Activated CD8-positive, alpha-beta T cell treated with anti-CD3 and anti-CD28 coated beads for 36 hours (primary cell): ENCODE data around the gene LVRN. TPM values are rescaled to one million over a fixed set of nuclear protein-coding genes. Genes with fewer than 3 reads are reported as not detected.

Source experiments
- ATAC-seq: fragments of 200-7000 bp; cut with Tn5 transposase; one replicate; pipeline ENCODE4 v1.10.0; 2021; ENCODE audit warnings: mild to moderate bottlenecking, moderate library complexity
- CTCF ChIA-PET: fragments of 350-600 bp; sonication (Branson Sonifier 250); formaldehyde crosslinking; loops from one replicate; lab custom pipeline; 2021; ENCODE audit warnings: antibody characterized with exemption; lab: Charles Lee
- POLR2A ChIA-PET: fragments of 350-600 bp; sonication (Branson Sonifier 250); formaldehyde crosslinking; loops from one replicate; lab custom pipeline; 2021; ENCODE audit warnings: antibody characterized with exemption; lab: Charles Lee
- DNase-seq: peaks from one replicate; pipeline ENCODE4 v3.0.0-alpha.2; 2020
- H3K27ac Mint-ChIP-seq: one replicate; pipeline ENCODE4 v1.8.0; 2021; ENCODE audit warnings: mild to moderate bottlenecking, mixed read lengths
- H3K27me3 Mint-ChIP-seq: one replicate; pipeline ENCODE4 v1.8.0; 2021; ENCODE audit warnings: mixed read lengths
- H3K36me3 Mint-ChIP-seq: one replicate; pipeline ENCODE4 v1.8.0; 2021; ENCODE audit warnings: low read depth, mixed read lengths
- H3K4me1 Mint-ChIP-seq: one replicate; pipeline ENCODE4 v1.8.0; 2021; ENCODE audit warnings: low read depth, mixed read lengths
- H3K4me3 Mint-ChIP-seq: one replicate; pipeline ENCODE4 v1.8.0; 2021; ENCODE audit warnings: mild to moderate bottlenecking, moderate library complexity, mixed read lengths
- H3K9me3 Mint-ChIP-seq: one replicate; pipeline ENCODE4 v1.8.0; 2021; ENCODE audit warnings: mixed read lengths
- intact Hi-C: fragments of 100-400 bp; cut with micrococcal nuclease; formaldehyde crosslinking; loops from one replicate; pipeline ENCODE4 v1.10.0; 2022
- total RNA-seq, 2 experiments: library from RNA; stranded (reverse); gene quantifications; one replicate each; pipeline ENCODE4 v1.2.3, GENCODE V29; 2021
- TF ChIP-seq, protein P1 (sequence below): fragments of 200-600 bp; IDR thresholded peaks from one replicate; pipeline ENCODE4 v1.8.0; 2022; ENCODE audit warnings: antibody characterized with exemption, mild to moderate bottlenecking

Gene LVRN
- total RNA-seq, 2 experiments from 2014 or later, result 0.27 to 0.29 TPM

DNA sequence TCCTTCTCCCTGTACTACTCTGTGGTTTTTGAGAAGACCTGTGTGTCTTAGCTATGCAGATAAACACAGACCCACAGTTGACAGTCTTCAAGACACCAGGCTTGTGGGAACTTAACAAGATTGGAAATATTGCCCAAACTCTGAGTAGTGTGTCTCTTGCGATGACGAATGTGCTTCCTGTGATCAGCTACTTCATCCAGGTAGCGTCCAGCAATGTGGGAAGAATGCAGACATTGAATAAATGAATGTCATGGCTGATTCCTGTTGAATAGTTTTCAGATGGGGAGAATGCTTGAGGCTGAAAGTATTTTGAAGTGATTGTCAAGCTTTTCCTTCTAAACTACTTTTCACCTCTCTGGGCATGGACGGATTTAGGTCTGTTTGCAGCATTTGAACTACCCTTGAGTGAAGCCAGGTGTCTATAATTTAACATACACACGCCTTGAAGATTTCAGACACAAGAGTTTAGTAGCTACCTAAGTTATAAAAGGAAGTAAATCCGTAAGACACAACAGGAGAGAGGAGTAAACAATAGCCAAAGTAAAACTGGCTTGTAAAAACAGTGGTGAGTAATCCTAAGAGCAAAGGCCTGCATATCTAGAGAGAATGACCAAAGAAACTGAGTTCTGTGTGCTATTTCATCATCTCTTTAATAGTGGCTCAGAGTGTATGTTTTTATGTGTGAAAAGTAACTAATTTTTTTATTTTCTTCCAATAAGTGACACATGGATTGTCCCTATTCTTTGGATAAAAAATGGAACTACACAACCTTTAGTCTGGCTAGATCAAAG is 40.0 kb downstream of the LVRN start:
- Mint-ChIP-seq H3K4me1 (no peaks in the 10 kb centered on the region), H3K36me3 (no peaks in the 10 kb centered on the region), H3K4me3 (no peak overlapping the region), H3K27me3 (peaks cover 3% of the 10 kb centered on the region), H3K9me3 (no peaks in the 10 kb centered on the region), H3K27ac (no peak overlapping the region)
- DNase-seq, result no peak
- CTCF ChIA-PET, result interaction anchor here (1.0 to 1.5 kb wide), 3 partner anchors 10 to 41 kb away, joined by 3 to 5 read pairs (median 3); no protein-coding TSS in a partner anchor
- POLR2A ChIA-PET, result no interaction called here
- ATAC-seq, result no peak
- intact Hi-C loops, result no loop called here
- TF ChIP-seq, protein P1, sequence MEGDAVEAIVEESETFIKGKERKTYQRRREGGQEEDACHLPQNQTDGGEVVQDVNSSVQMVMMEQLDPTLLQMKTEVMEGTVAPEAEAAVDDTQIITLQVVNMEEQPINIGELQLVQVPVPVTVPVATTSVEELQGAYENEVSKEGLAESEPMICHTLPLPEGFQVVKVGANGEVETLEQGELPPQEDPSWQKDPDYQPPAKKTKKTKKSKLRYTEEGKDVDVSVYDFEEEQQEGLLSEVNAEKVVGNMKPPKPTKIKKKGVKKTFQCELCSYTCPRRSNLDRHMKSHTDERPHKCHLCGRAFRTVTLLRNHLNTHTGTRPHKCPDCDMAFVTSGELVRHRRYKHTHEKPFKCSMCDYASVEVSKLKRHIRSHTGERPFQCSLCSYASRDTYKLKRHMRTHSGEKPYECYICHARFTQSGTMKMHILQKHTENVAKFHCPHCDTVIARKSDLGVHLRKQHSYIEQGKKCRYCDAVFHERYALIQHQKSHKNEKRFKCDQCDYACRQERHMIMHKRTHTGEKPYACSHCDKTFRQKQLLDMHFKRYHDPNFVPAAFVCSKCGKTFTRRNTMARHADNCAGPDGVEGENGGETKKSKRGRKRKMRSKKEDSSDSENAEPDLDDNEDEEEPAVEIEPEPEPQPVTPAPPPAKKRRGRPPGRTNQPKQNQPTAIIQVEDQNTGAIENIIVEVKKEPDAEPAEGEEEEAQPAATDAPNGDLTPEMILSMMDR, result no peak

DNA sequence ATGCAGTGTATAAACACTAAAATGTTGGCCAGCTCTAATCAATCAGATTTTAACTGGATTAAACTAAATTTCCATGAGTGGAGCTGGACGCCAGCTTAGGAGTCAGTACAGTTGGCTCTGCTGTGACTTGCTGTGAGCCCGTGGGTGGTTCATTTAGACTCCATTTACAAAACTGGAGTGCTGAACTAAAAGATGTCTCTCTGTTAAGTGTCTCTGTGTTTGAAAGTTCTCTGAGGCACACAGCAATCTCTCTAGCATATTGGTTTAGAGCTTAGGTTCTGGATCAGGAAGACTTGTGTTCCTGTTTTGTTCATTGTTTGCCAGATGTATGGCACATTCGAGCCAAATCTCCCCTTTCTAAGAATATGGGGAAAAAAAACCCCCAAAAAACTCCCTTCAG is 42.0 kb downstream of the LVRN start:
- ATAC-seq, result no peak
- CTCF ChIA-PET, result no interaction called here
- H3K4me1 Mint-ChIP-seq, result no peaks in the 10 kb centered on the region
- intact Hi-C loops, result no loop called here
- no peak overlapping the region for H3K4me3 Mint-ChIP-seq
- no peaks in the 10 kb centered on the region for H3K36me3 Mint-ChIP-seq
- H3K9me3 Mint-ChIP-seq, result no peaks in the 10 kb centered on the region
- no peak for DNase-seq
- no peaks in the 10 kb centered on the region for H3K27me3 Mint-ChIP-seq
- TF ChIP-seq, protein P1, result no peak
- POLR2A ChIA-PET, result no interaction called here
- H3K27ac Mint-ChIP-seq, result no peak overlapping the region

DNA sequence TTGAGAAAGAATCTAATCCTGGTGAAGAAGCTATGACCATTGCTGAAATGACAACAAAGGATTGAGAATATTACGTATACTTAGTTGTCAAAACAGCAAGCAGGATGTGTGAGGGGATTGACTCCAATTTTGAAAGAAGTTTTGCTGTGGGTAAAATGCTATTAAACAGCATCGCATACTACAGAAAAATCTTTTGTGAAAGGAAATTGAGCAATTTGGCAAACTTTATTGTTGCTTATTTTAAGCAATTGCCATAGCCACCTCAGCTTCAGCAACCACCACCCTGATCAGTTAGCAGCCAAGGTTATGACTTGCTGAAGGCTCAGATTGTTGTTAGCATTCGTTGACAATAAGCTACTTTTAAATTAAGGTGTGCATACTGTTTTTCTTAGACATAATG is 47.5 kb downstream of the LVRN start:
- H3K4me3 Mint-ChIP-seq, result no peak overlapping the region
- intact Hi-C loops, result no loop called here
- H3K27ac Mint-ChIP-seq, result no peak overlapping the region
- peaks cover 2% of the 10 kb centered on the region for H3K27me3 Mint-ChIP-seq
- no peaks in the 10 kb centered on the region for H3K4me1 Mint-ChIP-seq
- DNase-seq (no peak), ATAC-seq (no peak)
- TF ChIP-seq, protein P1, result no peak
- H3K9me3 Mint-ChIP-seq, result no peaks in the 10 kb centered on the region
- POLR2A ChIA-PET, result no interaction called here
- H3K36me3 Mint-ChIP-seq, result no peaks in the 10 kb centered on the region
- CTCF ChIA-PET, result no interaction called here

DNA sequence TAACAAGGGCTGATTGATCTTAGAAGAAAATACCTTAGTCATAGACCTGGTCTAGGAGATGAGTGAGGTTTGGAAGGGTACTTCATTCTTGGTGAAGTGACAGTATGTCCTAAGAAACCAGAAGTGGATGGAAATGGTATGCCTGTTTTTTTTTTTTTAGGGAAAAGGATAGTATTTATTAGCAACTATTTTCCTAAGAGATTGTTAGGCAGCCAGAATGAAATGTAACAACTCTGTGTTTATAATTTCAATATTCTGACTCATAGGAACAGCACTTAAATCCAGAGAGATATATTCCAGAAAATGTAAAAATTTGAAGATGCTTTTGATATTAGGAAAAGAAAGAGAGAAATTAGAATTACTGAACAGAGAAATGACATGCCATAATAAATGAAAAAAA is 48.8 kb downstream of the LVRN start:
- ChIA-PET POLR2A (no interaction called here), CTCF (interaction anchor here (1.5 kb wide), 1 partner anchor 9 kb away, joined by 5 read pairs; no protein-coding TSS in a partner anchor)
- Mint-ChIP-seq H3K9me3 (no peaks in the 10 kb centered on the region), H3K4me3 (no peak overlapping the region), H3K4me1 (no peaks in the 10 kb centered on the region), H3K27me3 (peaks cover 2% of the 10 kb centered on the region), H3K36me3 (no peaks in the 10 kb centered on the region), H3K27ac (no peak overlapping the region)
- ATAC-seq (no peak), DNase-seq (no peak)
- TF ChIP-seq, protein P1, result no peak
- intact Hi-C loops, result no loop called here

DNA sequence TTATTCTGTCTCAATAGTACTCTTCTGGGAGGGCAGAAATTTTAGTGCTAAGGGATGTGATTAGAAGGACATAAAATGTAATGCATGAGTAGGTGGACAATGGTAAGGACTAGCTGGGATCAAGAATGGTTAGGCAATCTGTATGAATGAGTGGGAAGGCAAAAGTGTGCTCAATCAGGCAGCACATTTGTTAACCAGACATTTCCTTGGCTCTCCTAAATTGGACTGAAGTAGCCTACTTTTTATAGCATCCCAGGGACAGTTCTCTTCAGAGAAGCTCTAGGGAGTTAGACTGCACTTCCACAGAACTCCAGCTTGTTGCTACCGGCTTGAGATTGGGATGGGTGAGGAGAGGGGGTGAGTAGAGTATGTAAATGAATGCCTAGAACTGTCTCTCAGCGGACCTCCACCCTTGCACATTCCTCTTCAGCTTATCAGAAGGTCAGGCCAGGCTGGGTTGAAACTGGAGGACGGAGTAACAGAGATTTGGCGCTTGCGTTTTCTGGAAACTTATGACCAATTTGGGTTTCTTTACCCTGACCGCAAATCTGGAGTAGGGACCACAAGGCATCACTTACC is 51.0 kb downstream of the LVRN start:
- H3K4me1 Mint-ChIP-seq, result no peaks in the 10 kb centered on the region
- DNase-seq, result no peak
- H3K27me3 Mint-ChIP-seq, result peaks cover 5% of the 10 kb centered on the region
- TF ChIP-seq, protein P1, result no peak
- no peak overlapping the region for H3K27ac Mint-ChIP-seq
- ATAC-seq, result no peak
- intact Hi-C loops, result no loop called here
- ChIA-PET POLR2A (no interaction called here), CTCF (no interaction called here)
- no peaks in the 10 kb centered on the region for H3K9me3 Mint-ChIP-seq
- H3K4me3 Mint-ChIP-seq, result no peak overlapping the region
- no peaks in the 10 kb centered on the region for H3K36me3 Mint-ChIP-seq
